Muscle of back (tissue), 11 donors: ENCODE measurements around the gene DNAL1. TPM values are rescaled to one million over a fixed set of nuclear protein-coding genes. Genes with fewer than 3 reads are reported as not detected.
A peak's percentile ranks its signal among the peaks of the same experiment; 100 is the strongest.
"Not testable (repeated sequence)": the region's sequence is repeated elsewhere in the genome, so short reads cannot be mapped to it uniquely, and the experiment has no call there.

Experiments
- DNase-seq, 3 donors: peaks; one replicate each; pipeline versions ENCODE4 v3.0.0 to v3.0.0-alpha.2; 2013
- polyA plus RNA-seq, 10 donors: library from polyadenylated mRNA; unstranded; fragments of 120-200 nt; gene quantifications; one replicate each; pipeline ENCODE4 v1.2.1, GENCODE V29; 2013; ENCODE audit not compliant: insufficient read length in 10 of 10

Gene DNAL1
- polyA plus RNA-seq, 10 donors = 6.0 to 12.5 (median 8.9) TPM

GRCh38 chr14:73696466-73697400 is 51.9 kb downstream of the DNAL1 start:
- DNase-seq = peak in 1 of 3 donors; percentile 38

GRCh38 chr14:73700325-73700724 is 55.5 kb downstream of the DNAL1 start:
- DNase-seq = no peak

GRCh38 chr14:73708076-73708475 is 63.3 kb downstream of the DNAL1 start:
- not testable (repeated sequence) for DNase-seq

GRCh38 chr14:73709904-73710469 is 65.2 kb downstream of the DNAL1 start:
- no peak for DNase-seq

GRCh38 chr14:73710737-73711136 is 66.0 kb downstream of the DNAL1 start:
- DNase-seq = no peak

GRCh38 chr14:73712071-73712506 is 67.3 kb downstream of the DNAL1 start:
- peak in 1 of 3 donors; percentile 26 for DNase-seq

- peak in 1 of 3 donors; percentile 60 for DNase-seq
Measured at GRCh38 chr14:73712540-73713180, 67.9 kb downstream of the DNAL1 start.

GRCh38 chr14:73713206-73713802 is 68.5 kb downstream of the DNAL1 start:
- peak in 1 of 3 donors; percentile 85 for DNase-seq

- peak; percentile 85 to 96 (median 91) for DNase-seq
Measured at GRCh38 chr14:73713803-73714655, 69.2 kb downstream of the DNAL1 start, which contains the start of gene PNMA1. TSS of gene PNMA1 (minus strand) at chr14:73714384. CDS start at chr14:73713639, 745 bp downstream.

GRCh38 chr14:73714656-73715081 is 69.9 kb downstream of the DNAL1 start:
- no peak for DNase-seq

- DNase-seq = no peak
Measured at GRCh38 chr14:73715707-73716106, 70.9 kb downstream of the DNAL1 start.

GRCh38 chr14:73717266-73717665 is 72.5 kb downstream of the DNAL1 start:
- peak in 1 of 3 donors; percentile 61 for DNase-seq

- DNase-seq = peak in 1 of 3 donors; percentile 85
Measured at GRCh38 chr14:73717711-73718417, 73.1 kb downstream of the DNAL1 start.

GRCh38 chr14:73718418-73719251 is 73.8 kb downstream of the DNAL1 start:
- DNase-seq = peak in 1 of 3 donors; percentile 79

GRCh38 chr14:73719361-73719760 is 74.6 kb downstream of the DNAL1 start:
- peak in 1 of 3 donors; percentile 22 for DNase-seq

- DNase-seq = peak in 1 of 3 donors; percentile 14
Measured at GRCh38 chr14:73719791-73720190, 75.0 kb downstream of the DNAL1 start.

GRCh38 chr14:73720636-73721035 is 75.8 kb downstream of the DNAL1 start:
- no peak for DNase-seq

- no peak for DNase-seq
Measured at GRCh38 chr14:73721101-73721821, 76.5 kb downstream of the DNAL1 start.
